ENCODE data around the gene SLC2A4RG.

The SLC2A4RG gene

DNA sequence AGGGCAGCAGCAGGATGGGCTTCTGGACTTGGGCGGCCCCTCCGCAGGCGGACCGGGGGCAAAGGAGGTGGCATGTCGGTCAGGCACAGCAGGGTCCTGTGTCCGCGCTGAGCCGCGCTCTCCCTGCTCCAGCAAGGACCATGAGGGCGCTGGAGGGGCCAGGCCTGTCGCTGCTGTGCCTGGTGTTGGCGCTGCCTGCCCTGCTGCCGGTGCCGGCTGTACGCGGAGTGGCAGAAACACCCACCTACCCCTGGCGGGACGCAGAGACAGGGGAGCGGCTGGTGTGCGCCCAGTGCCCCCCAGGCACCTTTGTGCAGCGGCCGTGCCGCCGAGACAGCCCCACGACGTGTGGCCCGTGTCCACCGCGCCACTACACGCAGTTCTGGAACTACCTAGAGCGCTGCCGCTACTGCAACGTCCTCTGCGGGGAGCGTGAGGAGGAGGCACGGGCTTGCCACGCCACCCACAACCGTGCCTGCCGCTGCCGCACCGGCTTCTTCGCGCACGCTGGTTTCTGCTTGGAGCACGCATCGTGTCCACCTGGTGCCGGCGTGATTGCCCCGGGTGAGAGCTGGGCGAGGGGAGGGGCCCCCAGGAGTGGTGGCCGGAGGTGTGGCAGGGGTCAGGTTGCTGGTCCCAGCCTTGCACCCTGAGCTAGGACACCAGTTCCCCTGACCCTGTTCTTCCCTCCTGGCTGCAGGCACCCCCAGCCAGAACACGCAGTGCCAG is 42.8 kb upstream of the SLC2A4RG start, which contains the start of gene TNFRSF6B:
TSS of gene TNFRSF6B (plus strand) at position 25 of the 729 bp plus-strand sequence. CDS start at position 141, 116 bp downstream.
- POLR2A ChIA-PET (ENCODE audit: low non-redundant PET) = interaction anchor here (0.6 to 1.0 kb wide), 3 partner anchors 10 to 175 kb away, joined by 3 to 4 read pairs (median 4); no protein-coding TSS in a partner anchor
- no peak for DNase-seq (ENCODE audit: low spot score)
- TF ChIP-seq CTCF (conservative IDR thresholded peaks at IDR 0.05; ENCODE audit: low read depth) = peak; percentile 10; the same call in 1 of the 2 replicates
- peak within 1 kb of the TSS; percentile 97 for H3K27ac ChIP-seq
- CTCF ChIA-PET = interaction anchor here (0.6 to 1.8 kb wide), 3 partner anchors 9 to 159 kb away, joined by 3 to 7 read pairs (median 7); partner anchors contain the start of gene PTK6

DNA sequence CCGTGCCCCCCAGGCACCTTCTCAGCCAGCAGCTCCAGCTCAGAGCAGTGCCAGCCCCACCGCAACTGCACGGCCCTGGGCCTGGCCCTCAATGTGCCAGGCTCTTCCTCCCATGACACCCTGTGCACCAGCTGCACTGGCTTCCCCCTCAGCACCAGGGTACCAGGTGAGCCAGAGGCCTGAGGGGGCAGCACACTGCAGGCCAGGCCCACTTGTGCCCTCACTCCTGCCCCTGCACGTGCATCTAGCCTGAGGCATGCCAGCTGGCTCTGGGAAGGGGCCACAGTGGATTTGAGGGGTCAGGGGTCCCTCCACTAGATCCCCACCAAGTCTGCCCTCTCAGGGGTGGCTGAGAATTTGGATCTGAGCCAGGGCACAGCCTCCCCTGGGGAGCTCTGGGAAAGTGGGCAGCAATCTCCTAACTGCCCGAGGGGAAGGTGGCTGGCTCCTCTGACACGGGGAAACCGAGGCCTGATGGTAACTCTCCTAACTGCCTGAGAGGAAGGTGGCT is 42.2 kb upstream of the SLC2A4RG start:
- DNase-seq (ENCODE audit: low spot score) = peak; percentile 55
- no peak; the same call in 1 of the 2 replicates for TF ChIP-seq CTCF (conservative IDR thresholded peaks at IDR 0.05; ENCODE audit: low read depth)
- H3K27ac ChIP-seq = peak overlapping the region; percentile 97
- CTCF ChIA-PET = interaction anchor here (0.6 to 1.8 kb wide), 3 partner anchors 8 to 190 kb away, joined by 3 to 7 read pairs (median 7); partner anchors contain the start of gene PTK6
- POLR2A ChIA-PET (ENCODE audit: low non-redundant PET) = interaction anchor here (0.6 to 1.0 kb wide), 2 partner anchors 55 to 176 kb away, joined by 3 to 4 read pairs; no protein-coding TSS in a partner anchor

DNA sequence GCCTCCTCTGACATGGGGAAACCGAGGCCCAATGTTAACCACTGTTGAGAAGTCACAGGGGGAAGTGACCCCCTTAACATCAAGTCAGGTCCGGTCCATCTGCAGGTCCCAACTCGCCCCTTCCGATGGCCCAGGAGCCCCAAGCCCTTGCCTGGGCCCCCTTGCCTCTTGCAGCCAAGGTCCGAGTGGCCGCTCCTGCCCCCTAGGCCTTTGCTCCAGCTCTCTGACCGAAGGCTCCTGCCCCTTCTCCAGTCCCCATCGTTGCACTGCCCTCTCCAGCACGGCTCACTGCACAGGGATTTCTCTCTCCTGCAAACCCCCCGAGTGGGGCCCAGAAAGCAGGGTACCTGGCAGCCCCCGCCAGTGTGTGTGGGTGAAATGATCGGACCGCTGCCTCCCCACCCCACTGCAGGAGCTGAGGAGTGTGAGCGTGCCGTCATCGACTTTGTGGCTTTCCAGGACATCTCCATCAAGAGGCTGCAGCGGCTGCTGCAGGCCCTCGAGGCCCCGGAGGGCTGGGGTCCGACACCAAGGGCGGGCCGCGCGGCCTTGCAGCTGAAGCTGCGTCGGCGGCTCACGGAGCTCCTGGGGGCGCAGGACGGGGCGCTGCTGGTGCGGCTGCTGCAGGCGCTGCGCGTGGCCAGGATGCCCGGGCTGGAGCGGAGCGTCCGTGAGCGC is 41.6 kb upstream of the SLC2A4RG start:
- peak overlapping the region; percentile 97 for H3K27ac ChIP-seq
- ChIA-PET POLR2A (ENCODE audit: low non-redundant PET) (interaction anchor here (0.5 to 0.8 kb wide), 2 partner anchors 11 to 40 kb away, joined by 3 read pairs; partner anchors contain the start of gene RTEL1), CTCF (interaction anchor here (0.6 to 1.4 kb wide), 4 partner anchors 56 to 191 kb away, joined by 3 to 7 read pairs (median 3); partner anchors contain the start of gene PTK6)
- no peak for DNase-seq (ENCODE audit: low spot score)
- no peak for TF ChIP-seq CTCF (conservative IDR thresholded peaks at IDR 0.05; ENCODE audit: low read depth)

- peak; percentile 96 for DNase-seq (ENCODE audit: low spot score)
- TF ChIP-seq CTCF (conservative IDR thresholded peaks at IDR 0.05; ENCODE audit: low read depth) = no peak
- H3K27ac ChIP-seq = peak overlapping the region; percentile 97
- ChIA-PET POLR2A (ENCODE audit: low non-redundant PET) (interaction anchor here (0.5 to 1.5 kb wide), 6 partner anchors 12 to 965 kb away, joined by 3 to 8 read pairs (median 3); partner anchors contain the start of gene RTEL1), CTCF (interaction anchor here (0.5 to 1.3 kb wide), 10 partner anchors 16 to 275 kb away, joined by 3 to 7 read pairs (median 4); no protein-coding TSS in a partner anchor)
Measured at GRCh38 chr20:63698739-63699465, 40.7 kb upstream of the SLC2A4RG start.

GRCh38 chr20:63699466-63700198 is 39.9 kb upstream of the SLC2A4RG start:
- ChIA-PET CTCF (interaction anchor here (0.5 to 1.3 kb wide), 6 partner anchors 38 to 274 kb away, joined by 3 to 7 read pairs (median 4); no protein-coding TSS in a partner anchor), POLR2A (ENCODE audit: low non-redundant PET) (interaction anchor here (1.1 to 1.5 kb wide), 2 partner anchors 17 to 161 kb away, joined by 3 to 8 read pairs; no protein-coding TSS in a partner anchor)
- TF ChIP-seq CTCF (conservative IDR thresholded peaks at IDR 0.05; ENCODE audit: low read depth) = no peak
- H3K27ac ChIP-seq = peak overlapping the region; percentile 97
- DNase-seq (ENCODE audit: low spot score) = no peak

Data from RWPE1 (cell line).